HFF-Myc (cell line): ENCODE results near the gene CABLES2.

Experiments used
- DNase-seq: peaks from one replicate; pipeline ENCODE4 v3.0.0-alpha.2; 2011; ENCODE audit warnings: low read depth; ENCODE audit errors: extremely low read depth
- H3K4me3 ChIP-seq: replicated peaks from 2 replicates; pipeline ENCODE4 v1.5.1; 2011; ENCODE audit warnings: low read depth, mild to moderate bottlenecking, control low read depth, low read length
- CTCF ChIP-seq: IDR thresholded peaks from 2 replicates; pipeline ENCODE4 v1.5.1; 2012; ENCODE audit warnings: mild to moderate bottlenecking, low read depth, low read length, control low read depth; ENCODE audit errors: missing control alignments

The CABLES2 gene

GRCh38 chr20:62445553-62446340 is 38.7 kb upstream of the CABLES2 start:
- DNase-seq = no peak
- H3K4me3 ChIP-seq = no peak overlapping the region
- no peak for TF ChIP-seq CTCF

- DNase-seq = no peak
- no peak overlapping the region for H3K4me3 ChIP-seq
- no peak for TF ChIP-seq CTCF
Observed at GRCh38 chr20:62444286-62444685, 37.2 kb upstream of the CABLES2 start.

GRCh38 chr20:62441987-62442539 is 35.0 kb upstream of the CABLES2 start:
- no peak for DNase-seq
- no peak for TF ChIP-seq CTCF
- no peak overlapping the region for H3K4me3 ChIP-seq

GRCh38 chr20:62439218-62439617 is 32.1 kb upstream of the CABLES2 start:
- H3K4me3 ChIP-seq = no peak overlapping the region
- no peak for DNase-seq
- no peak for TF ChIP-seq CTCF

- no peak for TF ChIP-seq CTCF
- no peak overlapping the region for H3K4me3 ChIP-seq
- no peak for DNase-seq
Observed at GRCh38 chr20:62437927-62438326, 30.8 kb upstream of the CABLES2 start.

GRCh38 chr20:62437496-62437895 is 30.4 kb upstream of the CABLES2 start:
- no peak for TF ChIP-seq CTCF
- no peak for DNase-seq
- no peak overlapping the region for H3K4me3 ChIP-seq

GRCh38 chr20:62436692-62437091 is 29.6 kb upstream of the CABLES2 start:
- no peak overlapping the region for H3K4me3 ChIP-seq
- TF ChIP-seq CTCF = no peak

More at GRCh38 chr20:62436692-62437091, 29.6 kb upstream of the CABLES2 start:
- no peak for DNase-seq
